Upper lobe of left lung (tissue), 4 donors: ENCODE measurements around the gene TADA2A.

Experiments
- POLR2A ChIP-seq, 4 donors: fragments of 450-650 bp; IDR thresholded peaks; one replicate each; pipeline ENCODE4 v1.5.1; 2016 to 2017; ENCODE audit warnings: antibody characterized with exemption in 4 of 4, mild to moderate bottlenecking in 2 of 4
- POLR2AphosphoS5 ChIP-seq, 2 donors: sonication (generic); formaldehyde crosslinking; IDR thresholded peaks; one replicate each; pipeline ENCODE4 v1.5.1; 2017; ENCODE audit warnings: antibody characterized with exemption in 2 of 2
- TF ChIP-seq, protein P1 (sequence below), 6 experiments: fragments of 450-650 bp in 4 of 6; fragments of 200-600 bp in 2 of 6; sonication (generic) in 2 of 6; IDR thresholded peaks; one replicate each; pipeline ENCODE4 v1.5.1; 2016 to 2019; ENCODE audit warnings: antibody characterized with exemption in 6 of 6

GRCh38 chr17:37516127-37516571, 109.5 kb downstream of the TADA2A start:
- TF ChIP-seq, protein P1, sequence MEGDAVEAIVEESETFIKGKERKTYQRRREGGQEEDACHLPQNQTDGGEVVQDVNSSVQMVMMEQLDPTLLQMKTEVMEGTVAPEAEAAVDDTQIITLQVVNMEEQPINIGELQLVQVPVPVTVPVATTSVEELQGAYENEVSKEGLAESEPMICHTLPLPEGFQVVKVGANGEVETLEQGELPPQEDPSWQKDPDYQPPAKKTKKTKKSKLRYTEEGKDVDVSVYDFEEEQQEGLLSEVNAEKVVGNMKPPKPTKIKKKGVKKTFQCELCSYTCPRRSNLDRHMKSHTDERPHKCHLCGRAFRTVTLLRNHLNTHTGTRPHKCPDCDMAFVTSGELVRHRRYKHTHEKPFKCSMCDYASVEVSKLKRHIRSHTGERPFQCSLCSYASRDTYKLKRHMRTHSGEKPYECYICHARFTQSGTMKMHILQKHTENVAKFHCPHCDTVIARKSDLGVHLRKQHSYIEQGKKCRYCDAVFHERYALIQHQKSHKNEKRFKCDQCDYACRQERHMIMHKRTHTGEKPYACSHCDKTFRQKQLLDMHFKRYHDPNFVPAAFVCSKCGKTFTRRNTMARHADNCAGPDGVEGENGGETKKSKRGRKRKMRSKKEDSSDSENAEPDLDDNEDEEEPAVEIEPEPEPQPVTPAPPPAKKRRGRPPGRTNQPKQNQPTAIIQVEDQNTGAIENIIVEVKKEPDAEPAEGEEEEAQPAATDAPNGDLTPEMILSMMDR (IDR thresholded peaks at IDR 0.05): no peak
- TF ChIP-seq POLR2AphosphoS5 (IDR thresholded peaks at IDR 0.05) (no peak), POLR2A (IDR thresholded peaks at IDR 0.05) (no peak)
